H9 (cell line): ENCODE data around the gene HES1. TPM values are rescaled to one million over a fixed set of nuclear protein-coding genes. Genes with fewer than 3 reads are reported as not detected.

ENCODE experiments used
- DNase-seq: peaks from one replicate; pipeline ENCODE4 v3.0.0-alpha.2; 2017
- H2AFZ ChIP-seq: one replicate; pipeline ENCODE4 v1.6.1; 2013; ENCODE audit warnings: mild to moderate bottlenecking, low read length, control low read depth, moderate library complexity
- H2AK5ac ChIP-seq: 2 replicates; pipeline ENCODE4 v1.6.1; 2013; ENCODE audit warnings: low read length, control low read depth, mixed read lengths; ENCODE audit not compliant: insufficient read length
- H2BK120ac ChIP-seq: one replicate; pipeline ENCODE4 v1.6.1; 2013; ENCODE audit warnings: low read depth, mild to moderate bottlenecking, low read length, control low read depth, inconsistent platforms; ENCODE audit not compliant: poor library complexity, severe bottlenecking
- H2BK12ac ChIP-seq: 2 replicates; pipeline ENCODE4 v1.6.1; 2013; ENCODE audit warnings: low read length, control low read depth, mixed read lengths, low read depth; ENCODE audit not compliant: insufficient read length
- H2BK15ac ChIP-seq: 2 replicates; pipeline ENCODE4 v1.6.1; 2013; ENCODE audit warnings: low read depth, low read length, control low read depth
- H2BK20ac ChIP-seq: one replicate; pipeline ENCODE4 v1.6.1; 2013; ENCODE audit warnings: low read depth, mild to moderate bottlenecking, low read length, control low read depth, inconsistent platforms; ENCODE audit not compliant: poor library complexity, severe bottlenecking
- H2BK5ac ChIP-seq: 2 replicates; pipeline ENCODE4 v1.6.1; 2013; ENCODE audit warnings: low read length, control low read depth, mixed read lengths; ENCODE audit not compliant: insufficient read length
- H3K14ac ChIP-seq: 2 replicates; pipeline ENCODE4 v1.6.1; 2013; ENCODE audit warnings: low read length, control low read depth; ENCODE audit not compliant: insufficient read depth
- H3K18ac ChIP-seq: 2 replicates; pipeline ENCODE4 v1.6.1; 2013; ENCODE audit warnings: low read depth, mild to moderate bottlenecking, mixed read lengths, low read length, control low read depth; ENCODE audit not compliant: insufficient read length
- H3K23ac ChIP-seq: 2 replicates; pipeline ENCODE4 v1.6.1; 2013; ENCODE audit warnings: low read length, control low read depth, mixed read lengths, low read depth; ENCODE audit not compliant: insufficient read length
- H3K23me2 ChIP-seq: 2 replicates; pipeline ENCODE4 v1.6.1; 2013; ENCODE audit warnings: low read depth, mild to moderate bottlenecking, mixed read lengths, low read length, control low read depth; ENCODE audit not compliant: insufficient read length, poor library complexity, severe bottlenecking
- H3K27ac ChIP-seq: 2 replicates; pipeline ENCODE4 v1.5.1; 2013; ENCODE audit warnings: low read length, control low read depth, mixed read lengths, low read depth; ENCODE audit not compliant: insufficient read length
- H3K27me3 ChIP-seq: 2 replicates; pipeline ENCODE4 v1.6.1; 2013; ENCODE audit warnings: low read length, control low read depth, inconsistent platforms; ENCODE audit not compliant: insufficient read depth
- H3K4ac ChIP-seq: 2 replicates; pipeline ENCODE4 v1.6.1; 2013; ENCODE audit warnings: low read depth, mild to moderate bottlenecking, control low read depth, inconsistent platforms, low read length, moderate library complexity
- H3K4me1 ChIP-seq: 2 replicates; pipeline ENCODE4 v1.6.1; 2013; ENCODE audit warnings: low read length, control low read depth, inconsistent platforms; ENCODE audit not compliant: insufficient read depth
- H3K4me2 ChIP-seq: 2 replicates; pipeline ENCODE4 v1.6.1; 2013; ENCODE audit warnings: low read length, control low read depth, mixed read lengths; ENCODE audit not compliant: insufficient read length, insufficient read depth
- H3K56ac ChIP-seq: 2 replicates; pipeline ENCODE4 v1.6.1; 2013; ENCODE audit warnings: low read depth, mild to moderate bottlenecking, mixed read lengths, low read length, control low read depth; ENCODE audit not compliant: insufficient read length
- H3K79me1 ChIP-seq: 2 replicates; pipeline ENCODE4 v1.6.1; 2013; ENCODE audit warnings: low read depth, mild to moderate bottlenecking, moderate library complexity, low read length, control low read depth, inconsistent platforms; ENCODE audit not compliant: insufficient read depth, poor library complexity, severe bottlenecking
- H3K79me2 ChIP-seq: 2 replicates; pipeline ENCODE4 v1.6.1; 2013; ENCODE audit warnings: low read length, control low read depth, inconsistent platforms; ENCODE audit not compliant: insufficient read depth
- H3K9ac ChIP-seq: 2 replicates; pipeline ENCODE4 v1.6.1; 2013; ENCODE audit warnings: low read length, control low read depth, mixed read lengths; ENCODE audit not compliant: insufficient read length; ENCODE audit errors: extremely low read depth
- H3K9me3 ChIP-seq: one replicate; pipeline ENCODE4 v1.6.1; 2013; ENCODE audit warnings: low read depth, low read length, inconsistent platforms; ENCODE audit not compliant: control insufficient read depth
- H3T11ph ChIP-seq: one replicate; pipeline ENCODE4 v1.6.1; 2013; ENCODE audit warnings: mild to moderate bottlenecking, low read length, control low read depth, inconsistent platforms
- H4K20me1 ChIP-seq: one replicate; pipeline ENCODE4 v1.6.1; 2013; ENCODE audit not compliant: control insufficient read depth, insufficient read length, insufficient read depth
- H4K5ac ChIP-seq: 2 replicates; pipeline ENCODE4 v1.6.1; 2013; ENCODE audit warnings: low read depth, mild to moderate bottlenecking, mixed read lengths, low read length, control low read depth; ENCODE audit not compliant: insufficient read length
- H4K8ac ChIP-seq: replicated peaks from 2 replicates; pipeline ENCODE4 v1.6.1; 2013; ENCODE audit warnings: low read length, control low read depth, mixed read lengths, low read depth; ENCODE audit not compliant: insufficient read length
- H4K91ac ChIP-seq: 2 replicates; pipeline ENCODE4 v1.6.1; 2013; ENCODE audit warnings: low read depth, mild to moderate bottlenecking, moderate library complexity, mixed read lengths, low read length, control low read depth; ENCODE audit not compliant: insufficient read length
- H3K27ac Mint-ChIP-seq, 3 experiments: 2 replicates in 2 of 3; 3 replicates in 1 of 3; pipeline ENCODE4 v1.8.0; 2020 to 2021; ENCODE audit warnings: mixed read lengths in 3 of 3, mild to moderate bottlenecking in 1 of 3, moderate library complexity in 1 of 3
- H3K27me3 Mint-ChIP-seq: 2 replicates; pipeline ENCODE4 v1.8.0; 2021; ENCODE audit warnings: low read depth, mild to moderate bottlenecking, moderate library complexity, mixed read lengths
- H3K36me3 Mint-ChIP-seq, 3 experiments: 2 replicates in 2 of 3; 3 replicates in 1 of 3; pipeline ENCODE4 v1.8.0; 2020 to 2021; ENCODE audit warnings: low read depth in 3 of 3, mixed read lengths in 3 of 3; ENCODE audit not compliant: insufficient read depth in 1 of 3
- H3K4me1 Mint-ChIP-seq, 2 experiments: 2 replicates each; pipeline ENCODE4 v1.8.0; 2020; ENCODE audit warnings: mixed read lengths in 2 of 2
- H3K4me3 Mint-ChIP-seq, 2 experiments: 2 replicates in 1 of 2; 3 replicates in 1 of 2; pipeline ENCODE4 v1.8.0; 2020 to 2021; ENCODE audit warnings: mild to moderate bottlenecking in 2 of 2, mixed read lengths in 2 of 2, moderate library complexity in 1 of 2
- H3K9me3 Mint-ChIP-seq, 2 experiments: 2 replicates in 1 of 2; 3 replicates in 1 of 2; pipeline ENCODE4 v1.8.0; 2020; ENCODE audit warnings: mild to moderate bottlenecking in 2 of 2, mixed read lengths in 2 of 2, moderate library complexity in 1 of 2
- CTCF ChIP-seq: fragments of 200-600 bp; sonication (generic); conservative IDR thresholded peaks from 3 replicates; pipeline ENCODE4 v1.8.0; 2021; ENCODE audit warnings: antibody characterized with exemption, mild to moderate bottlenecking
- WGBS: extraction: QIAGEN DNeasy Blood & Tissue Kit; methylation state at CpG from one replicate; pipeline ENCODE4 v1.1.7; 2013; ENCODE audit warnings: missing lambda C conversion rate, low lambda C conversion rate, mixed read lengths; ENCODE audit not compliant: insufficient read length; ENCODE audit errors: extremely low coverage; 5-methylcytosine and 5-hydroxymethylcytosine counted together
- total RNA-seq: library from RNA; stranded (reverse); gene quantifications from 2 replicates; pipeline ENCODE4 v1.2.1, GENCODE V29; 2021

HES1 gene
- total RNA-seq, 1 experiment from 2014 or later, result 23.2 TPM

GRCh38 chr3:194148383-194148782, 12.4 kb downstream of the HES1 start:
- Histone ChIP-seq H3K79me1 (no peaks in the 10 kb centered on the region), H3K4me2 (no peak overlapping the region), H2AK5ac (no peak overlapping the region), H3K4ac (no peak overlapping the region), H3K23me2 (no peaks in the 10 kb centered on the region), H4K20me1 (no peaks in the 10 kb centered on the region), H4K91ac (no peak overlapping the region), H3K4me1 (no peaks in the 10 kb centered on the region), H2AFZ (no peak overlapping the region), H3K9me3 (no peaks in the 10 kb centered on the region), H3K18ac (no peak overlapping the region), H3K14ac (no peak overlapping the region), H3K27ac (no peak overlapping the region), H2BK15ac (no peak overlapping the region), H3K9ac (no peak overlapping the region), H2BK20ac (no peak overlapping the region), H2BK120ac (no peak overlapping the region), H3T11ph (no peak overlapping the region), H3K79me2 (no peaks in the 10 kb centered on the region), H3K27me3 (no peaks in the 10 kb centered on the region), H2BK5ac (no peak overlapping the region), H3K23ac (no peak overlapping the region), H4K8ac (no peak overlapping the region), H2BK12ac (no peak overlapping the region), H3K56ac (no peak overlapping the region), H4K5ac (no peak overlapping the region)
- peaks cover 6 to 11% of the 10 kb centered on the region in 2 experiments; a peak in 3 of 4 replicates for H3K4me1 Mint-ChIP-seq
- peaks cover 0 to 3% (median 0%) of the 10 kb centered on the region in 3 experiments; a peak in 2 of 7 replicates for H3K36me3 Mint-ChIP-seq
- no peak for DNase-seq
- H3K27ac Mint-ChIP-seq, result no peak overlapping the region
- WGBS, result no CpG with 5 or more reads among the region's 7 CpGs
- no peak overlapping the region for H3K4me3 Mint-ChIP-seq
- H3K27me3 Mint-ChIP-seq, result peaks cover 33% of the 10 kb centered on the region
- no peaks in the 10 kb centered on the region; a peak in 1 of 5 replicates for H3K9me3 Mint-ChIP-seq
- TF ChIP-seq CTCF, result no peak
